GM18861 (cell line): Measurements from ENCODE around the gene TIMP1.

ENCODE experiments used
- ATAC-seq: cut with Tn5 transposase; IDR thresholded peaks from one replicate; pipeline ENCODE4 v1.9.1; 2021; ENCODE audit not compliant: unreplicated experiment

The TIMP1 gene

GRCh38 chrX:47633689-47634590 lies 51.7 kb downstream of the TIMP1 start:
- no peak for ATAC-seq

GRCh38 chrX:47634871-47635575 lies 52.8 kb downstream of the TIMP1 start:
- no peak for ATAC-seq
